HG02885 (cell line): ENCODE data around the gene SGK2.

Experiments used
- ATAC-seq: cut with Tn5 transposase; IDR thresholded peaks from one replicate; pipeline ENCODE4 v1.9.1; 2021; ENCODE audit warnings: mild to moderate bottlenecking; ENCODE audit not compliant: unreplicated experiment, poor library complexity

SGK2 gene

DNA sequence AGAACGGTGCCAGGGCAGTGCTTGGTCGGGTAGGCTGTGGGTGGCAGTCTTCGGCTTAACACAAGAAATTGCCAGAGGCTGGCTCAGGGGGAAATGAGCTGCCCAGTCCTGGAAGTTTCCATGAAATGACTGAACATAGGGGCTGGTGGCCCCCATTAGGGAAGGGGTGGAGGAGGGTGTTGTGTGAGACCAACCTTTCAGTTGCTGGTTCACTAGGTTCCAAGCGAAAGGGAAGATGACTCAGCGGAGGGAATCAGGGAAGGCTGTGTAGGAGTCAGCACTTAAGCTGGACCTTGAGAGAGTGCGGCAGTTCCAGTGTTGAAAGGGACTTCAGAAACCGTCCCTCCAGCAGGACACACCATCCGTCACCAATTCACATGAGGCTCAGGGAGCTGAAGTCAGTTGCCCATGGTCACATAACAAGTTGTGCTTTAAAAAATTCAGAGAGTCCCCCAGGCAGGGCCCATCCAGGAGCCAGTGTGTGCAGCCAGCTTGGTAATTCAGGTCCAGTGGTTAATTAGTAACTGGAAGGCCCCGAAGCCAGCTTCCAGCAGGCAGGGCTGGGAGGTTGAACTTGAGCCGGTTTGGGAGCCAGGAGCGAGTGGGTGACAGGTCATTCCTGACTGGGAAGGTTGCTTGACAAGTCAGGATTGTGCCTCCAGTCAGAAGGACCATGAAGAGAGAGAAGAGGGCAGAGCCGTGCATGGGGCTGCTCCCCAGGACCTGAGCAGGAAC, at the start of gene SGK2:
Gene SGK2, plus strand, starts transcription at position 616 of the 735 bp plus-strand sequence. CDS start 7,469 bp downstream, outside the sequence.
- no peak for ATAC-seq

- no peak for ATAC-seq
Measured at GRCh38 chr20:43511879-43512278, 46.9 kb upstream of the SGK2 start.

DNA sequence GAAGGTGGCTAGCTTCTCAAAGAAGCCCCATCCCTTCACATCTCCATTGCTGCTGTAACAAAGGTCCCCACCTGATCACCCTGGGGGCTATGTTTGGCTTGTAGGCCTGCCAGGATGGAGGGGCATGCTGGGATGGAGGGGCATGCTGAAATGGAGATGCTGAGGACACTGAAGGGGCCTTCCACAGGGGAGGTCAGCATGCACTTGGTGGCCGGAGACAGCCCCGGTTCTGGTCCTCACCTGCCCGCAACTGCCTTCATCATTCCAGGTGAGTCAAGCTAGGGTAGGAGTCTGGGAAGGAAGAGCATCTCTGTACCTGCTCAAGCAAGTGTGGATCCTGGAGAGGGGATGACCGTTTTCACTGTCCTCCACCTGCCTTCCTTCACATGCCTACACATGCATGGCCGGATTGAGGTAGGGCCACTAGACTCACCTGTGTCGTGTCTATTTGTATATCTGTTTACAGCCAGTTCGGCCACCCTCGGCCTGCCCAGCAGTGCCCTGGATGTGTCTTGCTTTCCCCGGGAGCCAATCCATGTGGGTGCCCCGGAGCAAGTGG, 45.4 kb upstream of the SGK2 start:
- peak; percentile 6 for ATAC-seq

GRCh38 chr20:43513931-43514647, 44.7 kb upstream of the SGK2 start:
- ATAC-seq = peak; percentile 88

- ATAC-seq = peak; percentile 10
Measured at GRCh38 chr20:43514648-43514999, 44.2 kb upstream of the SGK2 start.

DNA sequence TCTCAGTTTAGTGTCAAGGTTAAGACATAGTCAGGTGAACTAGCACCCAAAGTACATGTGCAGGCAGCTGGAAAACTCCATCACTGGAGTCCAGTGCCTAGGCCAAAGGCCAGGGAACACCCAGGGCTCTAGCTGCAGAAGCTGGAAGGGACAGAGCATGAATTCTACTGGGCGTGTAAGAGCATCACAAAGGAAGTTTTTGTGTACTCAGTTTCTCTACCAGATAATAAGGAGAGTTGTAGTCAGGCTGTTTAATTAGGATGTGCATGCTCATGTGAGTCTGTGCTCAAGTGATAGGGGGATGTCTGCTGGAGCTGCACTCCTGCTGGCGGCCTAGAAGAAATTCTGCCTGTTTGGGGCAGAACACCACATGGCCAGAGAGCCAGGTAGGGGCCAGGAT, 43.2 kb upstream of the SGK2 start:
- ATAC-seq = no peak

- no peak for ATAC-seq
Measured at GRCh38 chr20:43516251-43516824, 42.5 kb upstream of the SGK2 start.

DNA sequence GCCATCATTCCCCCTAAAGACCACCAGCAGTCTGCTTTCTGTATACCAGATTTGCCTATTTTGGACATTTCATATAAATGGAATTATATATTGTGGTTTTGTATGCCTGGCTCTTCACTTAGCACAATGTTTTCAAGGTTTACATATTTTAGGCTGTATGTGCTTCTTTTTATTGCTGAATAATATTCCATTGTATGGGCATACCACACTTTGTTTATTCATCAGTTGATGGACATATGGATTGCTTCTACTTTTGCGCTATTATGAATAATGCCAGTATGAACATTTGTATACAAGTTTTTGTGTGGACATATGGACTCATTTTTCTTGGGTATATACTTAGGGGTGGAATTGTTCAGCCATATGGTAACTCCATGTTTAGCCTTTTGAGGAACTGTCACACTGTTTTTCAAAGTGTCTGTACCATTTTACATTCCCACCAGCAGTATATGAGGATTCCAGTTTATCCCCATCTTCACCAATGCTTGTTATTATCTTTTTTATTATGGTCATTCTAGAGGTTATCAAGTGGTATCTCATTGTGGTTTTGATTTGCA, 38.7 kb upstream of the SGK2 start:
- no peak for ATAC-seq

DNA sequence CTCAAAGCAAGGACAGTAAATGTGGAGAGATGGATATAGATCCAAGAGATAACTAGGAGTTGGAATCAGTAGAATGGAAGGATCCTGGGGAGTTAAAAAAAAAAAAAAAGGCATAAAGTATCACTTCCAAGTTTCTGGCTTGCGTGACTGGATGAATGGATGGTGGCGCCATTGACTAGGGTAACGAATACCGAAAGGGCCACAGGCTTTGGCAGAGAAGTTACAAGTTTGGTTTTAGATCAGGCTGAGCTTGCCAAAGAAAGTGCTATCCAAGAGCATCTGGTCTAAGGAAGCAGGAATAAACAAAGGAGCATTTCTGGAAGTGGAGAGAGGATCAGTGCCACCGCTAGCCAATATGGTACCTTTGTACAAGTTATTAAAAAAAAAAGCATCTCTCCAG, 33.8 kb upstream of the SGK2 start:
- no peak for ATAC-seq

DNA sequence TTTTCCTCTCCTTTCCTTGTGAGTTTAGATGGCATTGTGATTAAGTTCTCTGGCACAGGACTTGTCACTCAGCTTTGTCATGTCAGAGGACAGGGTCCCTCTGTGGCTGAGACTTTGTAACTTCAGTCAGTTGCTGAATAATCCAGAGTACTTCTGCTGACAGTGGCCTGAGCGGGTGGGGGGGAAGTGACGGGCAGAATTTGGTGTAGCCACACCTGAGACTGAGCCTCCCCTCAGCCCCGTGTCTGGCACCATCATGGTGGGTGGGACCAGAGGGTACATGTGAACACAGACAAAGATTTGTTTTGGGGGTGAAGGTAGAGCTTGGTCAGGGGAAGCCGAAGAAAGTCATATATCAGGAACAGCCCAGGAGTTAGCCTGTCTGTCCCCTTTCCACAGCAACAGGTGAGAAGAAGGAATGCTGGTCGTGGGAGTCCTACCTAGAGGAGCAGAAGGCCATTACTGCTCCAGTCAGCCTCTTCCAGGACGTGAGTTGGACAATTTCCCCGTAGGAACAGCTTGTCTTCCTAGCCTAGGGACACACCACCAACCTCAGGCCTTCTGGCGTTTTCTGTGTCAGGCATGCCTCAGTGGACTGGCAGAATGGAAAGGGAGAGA, 30.5 kb upstream of the SGK2 start:
- no peak for ATAC-seq

DNA sequence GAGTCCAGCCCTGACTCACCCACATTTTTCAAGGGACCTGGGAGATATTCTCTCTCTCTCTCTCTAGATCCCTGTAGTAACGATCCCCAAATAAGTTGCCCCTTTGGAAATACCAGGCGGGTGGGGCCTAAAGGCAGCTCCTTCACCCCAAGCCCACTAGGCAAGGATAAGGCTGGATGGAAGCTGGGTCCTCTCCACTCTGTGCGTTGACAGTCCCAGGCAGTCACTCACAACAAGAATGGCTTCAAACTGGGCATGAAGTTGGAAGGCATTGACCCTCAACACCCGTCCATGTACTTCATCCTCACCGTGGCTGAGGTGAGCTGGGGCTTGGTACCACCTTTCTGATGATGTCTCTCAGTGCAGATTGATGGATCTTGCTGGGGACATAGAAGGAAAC, 29.8 kb upstream of the SGK2 start:
- no peak for ATAC-seq

- ATAC-seq = no peak
Measured at GRCh38 chr20:43529457-43530153, 29.2 kb upstream of the SGK2 start.

DNA sequence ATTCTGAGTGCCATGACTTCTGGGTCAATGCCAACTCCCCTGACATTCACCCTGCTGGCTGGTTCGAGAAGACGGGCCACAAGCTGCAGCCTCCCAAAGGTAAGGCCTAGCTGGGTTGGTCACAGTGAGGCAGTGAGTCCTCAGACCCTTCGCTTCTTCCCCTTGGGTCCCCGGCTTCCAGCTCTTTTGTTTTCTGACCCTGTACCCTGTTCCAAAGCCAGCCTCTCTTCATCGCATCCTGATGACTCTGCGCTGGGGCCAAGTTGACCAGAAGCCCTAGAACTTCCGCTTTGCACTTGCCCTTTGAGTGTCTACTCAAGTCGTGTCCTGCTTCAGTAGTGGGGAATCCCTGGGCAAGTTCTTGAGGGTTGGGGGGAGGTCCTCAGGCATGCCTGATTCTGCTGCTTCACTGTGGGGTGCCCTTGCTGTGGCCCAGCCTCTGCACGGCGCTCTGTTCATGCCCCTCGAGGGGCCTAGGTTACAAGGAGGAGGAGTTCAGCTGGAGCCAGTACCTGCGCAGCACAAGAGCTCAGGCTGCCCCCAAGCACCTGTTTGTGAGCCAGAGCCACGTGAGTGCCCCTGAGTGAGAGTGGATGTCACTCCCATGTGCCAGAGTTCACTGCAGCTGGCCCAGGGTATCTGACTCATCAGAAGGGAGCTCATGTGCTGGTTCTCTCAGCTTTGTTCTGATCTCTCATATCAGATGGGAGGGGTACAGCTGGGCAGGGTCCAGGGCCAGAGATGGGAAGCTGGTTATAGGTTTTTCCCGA, 28.3 kb upstream of the SGK2 start:
- no peak for ATAC-seq

GRCh38 chr20:43531091-43531443, 27.8 kb upstream of the SGK2 start:
- ATAC-seq = no peak

GRCh38 chr20:43532416-43533055, 26.3 kb upstream of the SGK2 start:
- no peak for ATAC-seq

DNA sequence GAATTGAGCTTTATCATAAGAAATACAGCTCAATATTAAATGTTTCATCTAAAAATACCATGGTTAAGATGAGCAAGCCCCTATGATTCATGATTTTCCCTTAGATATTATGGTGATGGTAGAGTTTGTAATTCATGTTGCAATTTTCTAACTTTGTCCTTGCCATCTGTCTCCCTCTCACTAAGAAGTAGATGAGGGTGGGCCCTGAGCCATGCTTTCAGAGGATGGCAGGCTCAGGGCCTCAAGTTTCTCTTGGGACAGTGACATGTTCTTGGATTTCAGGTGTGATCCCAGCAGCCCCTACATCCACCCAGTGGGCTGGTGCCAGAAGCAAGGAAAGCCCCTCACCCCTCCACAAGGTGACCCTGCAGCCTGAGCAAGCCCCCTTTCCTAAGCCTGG, 25.8 kb upstream of the SGK2 start:
- ATAC-seq = no peak

GRCh38 chr20:43534016-43534415, 24.8 kb upstream of the SGK2 start:
- no peak for ATAC-seq

GRCh38 chr20:43534791-43535350, 24.0 kb upstream of the SGK2 start:
- ATAC-seq = no peak
